NCI-H1436 treated with DMSO at 0.1 percent for 48 hours (cell line): ENCODE data around the gene MOB3C.

Source experiments
- DNase-seq: peaks from one replicate; lab custom pipeline; 2025; lab: John Stamatoyannopoulos, UW

Gene MOB3C

GRCh38 chr1:46638921-46639320, 22.3 kb upstream of the MOB3C start:
- no peak for DNase-seq

- no peak for DNase-seq
These were observed 21.0 kb upstream of the MOB3C start for GRCh38 chr1:46637444-46638083.

DNA sequence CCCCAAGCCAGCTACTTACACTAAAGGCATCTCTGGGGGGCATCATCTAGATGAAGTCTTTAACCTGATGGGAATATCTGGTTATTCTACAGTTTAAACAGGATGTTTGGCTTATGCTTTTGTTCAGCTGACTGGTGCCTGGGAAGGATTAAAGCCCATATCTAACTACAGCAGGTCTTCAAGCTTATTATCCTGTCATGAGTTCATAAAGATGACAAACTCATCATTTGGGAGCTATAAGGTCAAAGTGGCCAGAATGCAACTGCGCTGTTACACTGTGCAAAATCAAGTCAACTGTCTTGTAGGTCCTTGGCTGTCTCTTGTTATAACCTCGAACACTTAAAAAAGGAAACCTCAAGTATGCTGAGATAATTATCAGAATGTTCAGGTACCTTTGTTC, 18.6 kb upstream of the MOB3C start:
- DNase-seq = no peak

DNA sequence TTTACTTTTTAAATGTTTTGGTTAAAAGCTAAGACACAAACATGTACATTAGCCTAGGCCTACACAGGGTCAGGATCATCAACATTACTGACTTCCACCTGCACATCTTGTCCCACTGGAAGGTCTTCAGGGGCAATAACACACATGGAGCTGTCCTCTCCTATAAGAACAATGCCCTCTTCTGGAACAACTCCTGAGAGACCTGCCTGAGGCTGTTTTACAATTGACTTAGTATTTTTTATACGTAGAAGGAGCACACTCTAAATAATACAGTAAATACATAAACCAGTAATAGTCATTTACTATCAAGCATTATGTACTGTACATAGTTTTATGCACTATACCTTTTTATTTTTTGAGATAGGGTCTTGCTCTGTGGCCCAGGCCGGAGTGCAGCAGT, 14.1 kb upstream of the MOB3C start:
- no peak for DNase-seq

GRCh38 chr1:46623743-46624644, 7.4 kb upstream of the MOB3C start:
- no peak for DNase-seq

GRCh38 chr1:46622344-46622743, 5.7 kb upstream of the MOB3C start:
- DNase-seq = no peak

DNA sequence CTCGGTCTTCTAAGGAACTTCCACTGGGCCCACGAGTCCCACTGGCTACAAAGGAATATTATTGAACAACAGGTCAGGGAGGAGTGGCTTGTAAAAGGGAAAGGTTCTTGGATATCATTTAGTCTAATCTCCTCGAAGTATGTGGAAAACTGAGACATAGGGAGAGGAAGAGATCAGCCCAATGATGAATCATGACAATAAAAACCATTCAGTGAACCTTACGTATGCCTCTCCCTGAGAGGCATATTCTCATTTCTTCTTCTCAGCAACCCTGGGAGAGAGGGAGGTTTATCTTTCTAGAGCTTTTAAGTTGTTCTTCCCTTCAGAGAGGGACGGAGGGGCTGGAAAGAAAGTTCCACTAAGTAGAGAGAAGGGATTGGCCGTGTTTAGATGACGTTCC, 5.3 kb upstream of the MOB3C start:
- DNase-seq = no peak

GRCh38 chr1:46619656-46620258, 3.1 kb upstream of the MOB3C start:
- DNase-seq = no peak

- DNase-seq = no peak
These were observed 2.3 kb upstream of the MOB3C start for GRCh38 chr1:46618754-46619415.

GRCh38 chr1:46617833-46618232, 1.2 kb upstream of the MOB3C start:
- DNase-seq = no peak

GRCh38 chr1:46617108-46617800, 643 bp upstream of the MOB3C start:
- DNase-seq = no peak

DNA sequence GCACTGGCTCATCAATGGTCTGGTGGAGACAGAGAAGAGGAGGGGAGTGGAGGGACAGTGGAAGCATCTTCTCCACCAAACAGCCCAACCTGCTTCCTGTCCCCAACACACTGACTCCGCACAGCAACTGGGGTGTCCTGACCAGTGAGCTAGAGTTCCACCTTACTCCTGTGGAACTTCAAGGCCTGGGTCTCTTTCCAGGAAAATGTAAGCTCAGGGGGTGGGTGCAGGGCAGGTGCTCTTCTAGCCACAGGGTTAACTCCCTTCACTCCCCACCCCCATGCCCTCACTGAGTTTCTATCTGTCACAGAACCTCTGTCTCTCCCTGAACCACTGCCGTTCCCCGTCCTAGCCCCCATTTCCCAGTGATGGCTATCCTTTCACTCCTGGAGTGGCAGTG, 876 bp downstream of the MOB3C start:
- no peak for DNase-seq

DNA sequence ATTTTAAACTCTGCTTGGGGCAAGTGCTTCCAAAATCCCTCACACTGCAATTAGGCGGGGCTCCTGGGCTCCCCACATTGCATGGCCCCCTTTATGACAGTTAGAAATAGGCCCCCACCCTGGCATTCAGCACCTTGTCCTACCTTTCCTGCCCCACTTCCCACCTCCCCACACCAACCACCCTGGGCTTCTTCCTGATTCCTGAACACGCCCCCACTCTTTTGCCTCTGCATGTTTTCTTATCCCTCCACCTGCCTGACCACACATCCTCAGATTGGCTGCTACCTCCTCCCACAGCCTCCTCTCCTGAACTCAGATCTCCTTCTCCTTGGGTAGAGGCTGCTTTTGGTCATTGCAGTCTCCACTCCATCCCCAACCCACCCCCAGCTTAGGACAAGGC, 1.5 kb downstream of the MOB3C start:
- DNase-seq = no peak

DNA sequence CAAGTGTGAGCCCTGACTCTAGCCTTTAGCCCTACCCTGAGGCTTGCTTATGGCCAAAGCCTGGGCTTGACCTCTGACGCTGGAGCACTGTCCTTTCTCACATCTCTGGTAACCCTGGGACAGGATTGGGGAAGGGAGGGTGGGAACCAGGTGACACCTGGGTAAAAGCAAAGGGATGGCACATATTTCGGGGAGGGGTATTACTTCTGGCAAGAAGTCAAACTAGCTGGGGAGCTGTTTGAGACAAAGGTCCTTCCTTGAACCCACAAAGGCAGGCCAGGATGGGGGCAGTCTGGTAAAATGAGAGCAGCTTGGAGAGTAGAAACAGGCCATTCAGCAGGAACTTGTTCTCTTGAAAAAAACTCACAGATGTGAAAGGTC, 2.0 kb downstream of the MOB3C start:
- no peak for DNase-seq

DNA sequence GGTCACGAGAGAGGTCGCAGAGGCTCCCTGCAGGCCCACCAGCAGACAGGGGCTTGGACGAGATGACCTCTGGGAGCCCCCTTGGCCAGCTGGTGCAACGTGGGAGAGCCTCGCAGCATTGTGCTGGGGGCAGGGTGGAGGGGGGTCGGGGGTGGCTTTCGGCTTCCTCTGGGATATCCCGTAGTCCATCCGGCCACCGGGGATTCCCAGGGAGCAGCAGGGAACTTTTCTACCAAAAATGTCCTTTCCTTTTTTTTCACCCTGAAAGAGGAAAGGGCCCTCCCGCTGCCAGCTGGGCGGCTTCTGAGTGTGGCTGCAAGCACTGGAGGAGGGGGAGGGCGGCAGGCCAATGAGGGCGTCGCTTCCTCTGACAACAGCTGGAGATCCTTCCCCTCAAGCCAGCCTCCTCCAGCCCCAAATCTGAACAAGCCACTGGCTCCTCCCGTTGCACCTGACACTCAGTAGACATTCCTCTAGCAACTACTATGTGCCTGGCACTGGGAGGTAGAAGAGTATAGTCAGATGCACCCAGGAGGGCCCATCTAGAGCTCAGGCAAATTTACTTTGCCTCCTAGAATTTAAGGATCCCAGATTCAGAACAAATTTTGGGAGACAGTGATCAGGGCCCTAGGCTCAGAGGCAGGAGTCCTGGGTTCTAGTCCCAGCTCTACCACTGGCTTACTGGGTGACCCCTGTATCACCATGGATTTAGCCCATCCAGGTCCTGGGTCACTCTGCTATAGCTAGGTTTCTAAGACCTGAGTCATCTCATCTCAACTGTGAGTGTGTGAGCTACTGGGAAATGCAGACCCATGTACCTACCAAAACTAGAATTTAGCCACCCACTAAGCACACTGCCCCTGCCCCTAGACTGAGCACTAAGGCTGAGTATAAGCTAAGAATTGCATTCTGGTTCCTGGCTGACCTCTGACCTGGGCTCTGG, 2.7 kb downstream of the MOB3C start:
- DNase-seq = no peak

- DNase-seq = no peak
These were observed 3.5 kb downstream of the MOB3C start for GRCh38 chr1:46612937-46613660.

- no peak for DNase-seq
These were observed 4.9 kb downstream of the MOB3C start for GRCh38 chr1:46611691-46612221.

DNA sequence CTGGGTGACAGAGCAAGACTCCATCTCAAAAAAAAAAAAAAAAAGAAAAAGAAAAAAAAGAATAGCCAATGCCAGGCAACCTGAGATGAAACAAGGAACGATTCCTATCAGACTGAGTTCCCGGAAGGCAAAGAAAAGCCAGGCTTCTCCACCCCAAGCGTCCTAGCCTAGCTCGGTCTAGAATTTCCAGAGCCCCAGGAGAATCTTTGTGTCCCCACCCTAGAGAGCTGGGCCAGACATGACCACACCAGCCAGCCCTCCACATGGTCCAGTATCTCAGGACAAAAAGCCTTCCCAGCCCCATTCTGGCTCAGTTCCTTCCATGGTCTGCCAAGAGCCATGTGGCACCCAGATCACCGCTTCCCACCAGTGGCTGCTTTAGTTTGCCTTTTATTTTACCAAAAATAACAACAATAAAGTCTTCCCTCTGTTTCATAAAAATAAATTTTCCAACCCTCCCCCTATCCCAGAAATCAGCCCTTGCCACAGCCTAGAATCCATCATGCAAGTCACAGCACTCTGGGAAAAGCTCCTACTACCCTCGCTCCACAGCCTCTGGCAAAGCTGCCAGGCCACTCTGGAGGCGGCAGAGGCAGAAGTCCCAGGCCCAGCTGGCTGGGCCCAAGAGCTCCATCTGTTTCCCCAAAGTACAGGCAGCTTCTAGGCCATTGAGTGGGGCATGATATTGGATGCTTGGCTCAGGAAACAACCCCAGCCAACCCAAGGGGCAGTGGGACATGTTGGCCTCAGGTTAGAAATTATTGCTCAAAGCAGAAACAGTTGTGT, 9.1 kb downstream of the MOB3C start:
- no peak for DNase-seq
